ENCODE results near the gene C1QTNF6.

The C1QTNF6 gene

DNA sequence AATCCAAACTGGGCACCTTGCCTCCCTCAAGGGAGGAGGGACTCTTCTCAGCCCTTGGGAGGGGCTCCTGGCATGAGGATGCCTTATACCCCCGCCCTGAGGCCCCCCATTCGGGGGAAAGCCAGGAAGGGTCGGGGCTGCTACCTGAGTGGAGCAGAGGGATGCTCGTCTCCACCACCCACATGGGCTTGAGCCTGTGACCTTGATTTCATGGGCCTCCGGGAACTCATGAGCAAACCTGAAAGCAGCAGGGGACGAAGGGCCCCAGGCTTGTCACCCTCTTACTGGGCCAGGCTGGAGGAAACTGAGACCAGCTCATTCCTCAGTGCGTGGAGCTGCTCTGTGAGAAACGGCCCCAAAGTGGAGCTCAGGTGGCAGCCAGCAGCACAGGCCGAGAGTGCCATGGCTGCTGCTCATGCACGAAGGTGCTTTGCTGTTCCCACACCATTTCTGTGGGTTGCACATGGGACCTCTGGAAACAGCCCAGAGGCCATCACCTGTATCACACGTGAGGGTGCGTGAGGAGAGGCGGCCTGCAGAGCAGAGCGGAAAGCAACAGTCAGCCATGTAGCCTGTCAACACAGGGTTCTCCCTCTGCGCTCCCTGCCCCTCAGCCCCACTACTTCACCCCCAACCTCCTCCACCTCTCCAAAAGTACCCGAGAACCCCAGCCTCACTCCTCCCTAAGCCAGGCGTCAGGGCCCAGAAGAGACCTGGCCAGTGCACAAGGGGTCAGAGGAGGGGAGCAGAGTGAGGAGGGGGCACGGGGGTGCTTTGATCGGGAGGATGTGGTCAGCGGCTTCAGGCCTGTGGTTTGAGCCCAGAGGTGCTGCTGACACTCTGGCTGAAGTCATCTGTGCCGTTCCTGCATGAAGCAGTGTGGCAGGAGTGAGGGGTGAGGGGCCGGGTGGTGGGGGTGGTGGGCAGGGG, 24.2 kb downstream of the C1QTNF6 start:
- no peak for DNase-seq (ENCODE audit: low read depth in 2 of 2, low spot score in 1 of 2)

DNA sequence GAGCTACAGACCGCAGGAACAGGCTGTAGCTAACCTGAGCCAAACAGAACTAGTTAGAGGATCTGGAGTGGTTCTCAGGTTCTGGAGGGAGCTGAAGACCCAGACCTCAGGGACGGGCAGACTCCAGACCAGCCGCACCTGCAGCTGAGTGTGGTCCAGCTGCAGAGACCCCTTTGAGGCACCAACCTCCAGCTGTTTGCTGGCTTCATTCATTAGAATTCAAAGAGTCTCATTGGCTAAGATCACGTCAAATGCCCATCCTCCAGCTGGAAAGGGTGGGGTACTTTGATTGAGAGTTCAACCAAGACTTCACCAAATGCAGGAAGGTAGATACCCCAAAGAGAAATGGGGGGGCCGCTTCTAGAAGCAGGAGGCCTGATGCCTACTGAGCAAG, 25.0 kb downstream of the C1QTNF6 start:
- no peak for DNase-seq (ENCODE audit: low read depth in 2 of 2, low spot score in 1 of 2)

DNA sequence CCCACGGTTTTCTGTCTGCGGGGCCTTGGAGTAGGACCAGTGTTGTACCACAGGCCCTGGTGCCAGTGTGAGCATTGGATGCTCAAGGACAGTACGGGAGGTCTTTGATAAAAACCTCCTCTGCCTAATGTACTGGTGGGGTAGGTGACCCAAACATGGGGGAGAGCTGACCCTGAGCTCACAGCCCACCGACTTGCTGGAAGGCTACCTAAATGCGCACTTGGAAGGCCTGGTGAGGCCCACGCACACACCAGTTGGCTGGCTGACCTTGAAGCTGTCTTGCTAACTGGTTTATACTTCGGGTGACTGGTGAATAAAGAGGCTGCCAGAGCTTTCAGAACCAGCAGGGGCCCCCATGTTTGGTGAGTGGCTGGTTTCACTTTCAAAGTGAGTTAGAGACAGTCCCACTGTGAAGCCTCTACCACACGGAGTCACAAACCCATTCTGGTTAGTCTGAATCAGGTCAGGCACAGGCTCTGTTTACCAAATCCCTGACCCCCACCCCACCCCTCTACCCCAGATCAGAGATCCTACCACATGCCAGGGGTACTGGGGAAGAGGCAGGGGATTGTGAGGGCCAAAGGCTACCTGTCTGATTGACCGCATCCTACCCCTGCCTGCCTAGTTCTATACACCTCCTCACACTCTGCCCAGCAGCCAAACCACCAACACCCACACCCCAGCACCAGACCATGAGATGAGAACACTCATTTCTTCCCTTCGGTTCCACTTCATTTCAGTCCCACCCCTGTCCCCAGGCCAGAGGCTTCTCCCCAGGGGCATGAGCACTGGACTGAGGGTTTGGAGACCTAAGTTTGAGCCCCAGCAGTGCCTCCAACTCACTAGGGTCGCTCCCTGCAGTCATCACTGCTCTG, 25.6 kb downstream of the C1QTNF6 start:
- peak in 1 of 2 donors; percentile 47 for DNase-seq (ENCODE audit: low read depth in 2 of 2, low spot score in 1 of 2)

GRCh38 chr22:37161443-37161842, 26.6 kb downstream of the C1QTNF6 start:
- DNase-seq (ENCODE audit: low read depth in 2 of 2, low spot score in 1 of 2): no peak

DNA sequence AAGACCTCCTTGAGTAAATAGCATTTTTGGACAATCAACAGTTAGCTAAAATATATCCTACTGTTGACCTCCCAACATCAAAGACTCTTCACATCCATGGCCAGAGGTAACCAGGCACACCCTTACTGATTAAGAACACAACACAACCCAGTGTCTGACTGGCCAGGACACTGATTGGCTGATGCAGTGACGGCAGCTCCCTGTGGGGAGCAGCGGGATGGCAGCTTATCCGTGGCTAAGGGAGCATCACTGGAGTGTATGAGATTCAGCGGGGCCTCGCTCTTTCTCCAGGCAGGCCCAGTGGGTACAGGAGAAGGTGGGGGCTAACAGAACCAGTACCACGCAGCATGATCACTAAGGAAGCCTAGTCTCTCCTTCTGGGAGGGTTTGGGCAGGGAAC, 28.0 kb downstream of the C1QTNF6 start:
- no peak for DNase-seq (ENCODE audit: low read depth in 2 of 2, low spot score in 1 of 2)

DNA sequence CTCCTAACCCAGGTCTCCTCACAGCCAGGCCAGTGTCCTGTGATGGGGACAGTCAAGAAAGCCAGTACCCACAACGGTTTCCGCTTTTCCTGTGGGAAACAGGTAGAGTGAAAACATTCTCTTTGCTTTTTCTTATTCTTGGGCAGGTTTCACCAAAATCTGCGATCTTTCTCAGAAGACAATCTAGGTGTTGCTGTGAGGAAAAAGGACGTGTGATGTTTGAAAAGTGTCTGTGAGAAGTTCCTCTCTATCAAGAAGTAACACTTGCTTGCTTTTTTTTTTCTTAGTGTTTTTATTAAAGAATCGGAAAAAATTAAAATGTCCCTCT, 29.1 kb downstream of the C1QTNF6 start:
- DNase-seq (ENCODE audit: low read depth in 2 of 2, low spot score in 1 of 2): no peak

GRCh38 chr22:37157516-37158285, 30.3 kb downstream of the C1QTNF6 start:
- no peak for DNase-seq (ENCODE audit: low read depth in 2 of 2, low spot score in 1 of 2)

- DNase-seq (ENCODE audit: low read depth in 2 of 2, low spot score in 1 of 2): no peak
Observed at GRCh38 chr22:37156686-37157435, 31.2 kb downstream of the C1QTNF6 start.

- DNase-seq (ENCODE audit: low read depth in 2 of 2, low spot score in 1 of 2): no peak
Observed at GRCh38 chr22:37155971-37156370, 32.1 kb downstream of the C1QTNF6 start.

GRCh38 chr22:37154925-37155712, 32.9 kb downstream of the C1QTNF6 start:
- DNase-seq (ENCODE audit: low read depth in 2 of 2, low spot score in 1 of 2): no peak

DNA sequence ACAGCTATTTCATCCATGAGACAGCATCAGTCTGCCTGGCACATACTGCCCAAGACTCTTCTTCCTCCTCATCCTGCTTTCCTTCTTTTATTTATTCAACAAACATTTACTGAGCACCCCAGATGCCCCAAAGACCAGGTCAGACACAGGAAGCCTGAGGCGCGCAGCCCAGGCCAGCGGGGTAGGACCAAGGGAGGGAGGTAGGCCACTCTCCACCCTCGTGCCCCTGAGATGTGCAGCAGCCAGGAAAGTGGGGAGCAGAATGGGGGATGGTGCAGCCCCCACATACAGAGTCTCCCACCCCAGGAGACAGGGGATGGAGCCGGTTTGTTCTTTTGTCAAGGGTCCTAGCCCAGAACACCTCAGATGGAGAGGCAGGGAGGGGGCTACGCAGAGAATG, 34.1 kb downstream of the C1QTNF6 start:
- no peak for DNase-seq (ENCODE audit: low read depth in 2 of 2, low spot score in 1 of 2)

- DNase-seq (ENCODE audit: low read depth in 2 of 2, low spot score in 1 of 2): no peak
Observed at GRCh38 chr22:37151401-37151800, 36.6 kb downstream of the C1QTNF6 start.

- DNase-seq (ENCODE audit: low read depth in 2 of 2, low spot score in 1 of 2): no peak
Observed at GRCh38 chr22:37150701-37151100, 37.3 kb downstream of the C1QTNF6 start.

DNA sequence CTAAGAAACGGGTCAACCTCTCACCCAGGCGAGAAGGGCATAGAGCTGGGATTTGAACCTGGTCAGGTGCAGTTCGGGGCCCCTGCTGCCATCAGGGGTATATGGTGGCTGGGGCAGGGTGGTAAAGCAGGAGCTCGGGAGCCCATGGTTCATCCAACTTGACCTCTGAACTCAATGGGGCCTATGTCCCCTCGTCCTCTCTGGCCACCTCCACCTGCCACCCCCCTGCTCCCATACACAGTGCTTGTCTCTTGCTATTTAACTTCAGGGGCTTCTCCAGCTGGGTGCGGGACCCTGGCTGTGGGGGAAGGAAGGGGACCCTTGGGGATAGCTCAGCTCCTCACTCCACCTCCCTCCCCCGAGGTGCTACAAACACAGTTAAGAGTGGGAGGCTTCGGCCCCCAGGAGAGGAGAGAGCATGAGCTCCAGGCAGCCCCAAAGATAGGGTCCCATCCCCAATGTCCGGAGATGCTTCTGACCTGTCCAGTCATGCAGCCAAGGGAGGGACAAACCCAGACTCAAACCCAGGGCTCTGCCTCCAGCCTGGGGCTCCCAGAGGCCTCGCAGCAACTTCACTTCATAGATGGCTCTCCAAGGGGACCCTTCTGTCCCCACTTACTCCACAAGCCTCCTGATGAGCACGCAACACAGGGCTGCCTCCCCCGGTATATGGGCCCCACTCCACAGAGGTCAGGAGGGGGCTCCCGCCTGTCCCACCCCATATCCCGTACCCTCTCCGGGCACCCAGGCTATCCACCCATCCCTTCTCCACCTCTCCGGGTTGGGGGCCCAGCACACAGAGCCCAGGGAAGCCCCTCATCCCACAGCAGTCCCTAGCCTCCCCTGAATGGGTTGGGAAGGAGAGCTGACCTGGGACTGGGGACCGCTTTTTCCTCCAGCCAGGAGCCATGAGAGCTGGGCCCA, 39.0 kb downstream of the C1QTNF6 start:
- no peak for DNase-seq (ENCODE audit: low read depth in 2 of 2, low spot score in 1 of 2)

DNA sequence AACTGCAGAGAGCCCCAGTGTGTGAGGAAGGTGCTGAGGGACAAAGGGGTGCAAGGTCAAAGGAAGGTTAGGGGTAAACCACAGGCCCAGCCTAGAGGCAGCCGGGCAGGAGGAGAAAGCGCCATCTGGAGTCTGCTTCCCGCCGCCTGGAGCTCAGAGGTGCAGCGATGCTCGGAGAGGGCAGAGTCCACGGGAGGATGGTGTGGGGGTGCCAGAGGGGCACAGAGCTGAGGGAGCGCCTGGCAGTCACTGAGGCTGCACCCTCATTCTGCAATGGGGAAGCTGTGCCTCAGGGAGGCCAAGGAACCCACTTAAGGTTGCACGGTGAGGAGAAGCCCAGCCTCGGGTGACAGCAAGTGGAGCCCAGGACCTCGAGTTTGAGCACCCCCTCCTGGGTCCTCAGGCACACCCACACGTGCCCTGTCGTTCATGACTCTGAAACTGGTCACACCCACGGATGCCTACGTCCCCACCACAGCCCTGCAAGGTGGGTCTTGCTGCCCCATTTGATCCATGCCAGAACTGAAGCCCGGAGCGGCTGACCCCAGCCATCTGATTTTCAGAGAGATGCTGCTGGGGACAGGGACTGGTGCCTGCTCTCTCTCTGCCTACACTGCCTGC, 39.9 kb downstream of the C1QTNF6 start:
- DNase-seq (ENCODE audit: low read depth in 2 of 2, low spot score in 1 of 2): no peak

- no peak for DNase-seq (ENCODE audit: low read depth in 2 of 2, low spot score in 1 of 2)
Observed at GRCh38 chr22:37147186-37147990, 40.7 kb downstream of the C1QTNF6 start.

DNA sequence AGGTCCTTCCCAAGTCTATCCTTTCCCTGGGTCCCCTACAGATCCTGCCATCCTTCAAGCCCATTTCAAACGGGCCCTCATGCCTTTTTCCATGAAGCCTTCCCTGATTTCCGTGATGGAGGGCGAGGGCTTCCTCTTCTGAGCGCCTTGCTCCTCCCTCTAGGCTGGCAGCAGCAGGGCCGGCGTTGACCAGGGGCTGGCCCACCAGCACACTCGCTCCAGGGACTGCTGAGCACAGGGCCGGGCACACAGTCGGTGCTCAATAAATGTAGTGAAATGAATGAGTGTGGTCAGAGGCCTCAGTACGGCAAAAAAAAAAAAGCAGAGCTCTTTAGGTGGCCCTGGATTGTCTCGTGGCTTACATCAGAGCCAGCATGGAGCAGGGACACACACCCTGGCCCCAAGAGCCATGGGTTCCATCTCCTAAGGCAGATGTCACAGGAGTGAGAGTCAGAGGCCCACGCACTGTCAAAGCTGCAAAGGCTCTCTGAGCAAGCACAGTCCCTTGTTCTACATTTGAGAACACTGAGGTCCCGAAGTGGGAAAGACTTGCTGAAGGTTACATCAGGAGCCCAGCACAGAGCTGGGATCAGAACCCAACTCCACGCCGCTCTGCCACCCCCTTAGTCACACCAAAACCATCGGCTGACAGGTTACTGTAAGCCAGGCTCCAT, 41.4 kb downstream of the C1QTNF6 start:
- DNase-seq (ENCODE audit: low read depth in 2 of 2, low spot score in 1 of 2): no peak
